GM12872 (cell line): Measurements from ENCODE around the gene DNAI7.

Experiments used
- CTCF ChIP-seq: IDR thresholded peaks from 3 replicates; pipeline ENCODE4 v1.5.1; 2011; ENCODE audit warnings: low read depth, mild to moderate bottlenecking, low read length, moderate library complexity; ENCODE audit not compliant: insufficient read depth

DNAI7 gene

GRCh38 chr12:25162866-25163265 lies 32.1 kb downstream of the DNAI7 start:
- TF ChIP-seq CTCF = no peak

- TF ChIP-seq CTCF = no peak
Observed at GRCh38 chr12:25156061-25156460, 38.9 kb downstream of the DNAI7 start.

GRCh38 chr12:25155022-25155576 lies 39.9 kb downstream of the DNAI7 start:
- peak; percentile 64; the same call in 2 of the 3 replicates for TF ChIP-seq CTCF

GRCh38 chr12:25152055-25152454 lies 42.9 kb downstream of the DNAI7 start:
- no peak for TF ChIP-seq CTCF

- TF ChIP-seq CTCF = no peak
Observed at GRCh38 chr12:25151476-25151875, 43.5 kb downstream of the DNAI7 start.

GRCh38 chr12:25146686-25147085 lies 48.3 kb downstream of the DNAI7 start:
- TF ChIP-seq CTCF = no peak

- peak; percentile 60 for TF ChIP-seq CTCF
Observed at GRCh38 chr12:25135531-25136154, 59.3 kb downstream of the DNAI7 start.
